Measurements from ENCODE around the gene CD40.

DNA sequence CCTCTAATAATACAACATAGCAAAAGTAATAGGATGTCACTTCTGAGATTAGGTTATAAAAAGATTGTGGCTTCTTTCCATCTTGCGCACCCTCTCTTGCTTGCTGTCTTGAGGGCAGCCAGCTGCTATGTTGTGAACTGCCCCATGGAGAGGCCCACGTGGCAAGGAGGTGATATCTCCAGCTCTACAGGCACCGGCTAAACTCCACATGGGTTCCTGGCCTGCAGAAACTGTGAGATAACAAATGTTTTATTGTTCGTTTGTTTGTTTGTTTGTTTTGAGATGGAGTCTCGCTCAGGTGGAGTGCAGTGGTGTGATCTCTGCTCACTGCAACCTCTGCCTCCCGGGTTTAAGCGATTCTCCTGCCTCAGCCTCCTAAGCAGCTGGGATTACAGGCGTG lies 38.0 kb downstream of the CD40 start:
- TF ChIP-seq, protein P1, sequence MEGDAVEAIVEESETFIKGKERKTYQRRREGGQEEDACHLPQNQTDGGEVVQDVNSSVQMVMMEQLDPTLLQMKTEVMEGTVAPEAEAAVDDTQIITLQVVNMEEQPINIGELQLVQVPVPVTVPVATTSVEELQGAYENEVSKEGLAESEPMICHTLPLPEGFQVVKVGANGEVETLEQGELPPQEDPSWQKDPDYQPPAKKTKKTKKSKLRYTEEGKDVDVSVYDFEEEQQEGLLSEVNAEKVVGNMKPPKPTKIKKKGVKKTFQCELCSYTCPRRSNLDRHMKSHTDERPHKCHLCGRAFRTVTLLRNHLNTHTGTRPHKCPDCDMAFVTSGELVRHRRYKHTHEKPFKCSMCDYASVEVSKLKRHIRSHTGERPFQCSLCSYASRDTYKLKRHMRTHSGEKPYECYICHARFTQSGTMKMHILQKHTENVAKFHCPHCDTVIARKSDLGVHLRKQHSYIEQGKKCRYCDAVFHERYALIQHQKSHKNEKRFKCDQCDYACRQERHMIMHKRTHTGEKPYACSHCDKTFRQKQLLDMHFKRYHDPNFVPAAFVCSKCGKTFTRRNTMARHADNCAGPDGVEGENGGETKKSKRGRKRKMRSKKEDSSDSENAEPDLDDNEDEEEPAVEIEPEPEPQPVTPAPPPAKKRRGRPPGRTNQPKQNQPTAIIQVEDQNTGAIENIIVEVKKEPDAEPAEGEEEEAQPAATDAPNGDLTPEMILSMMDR (IDR thresholded peaks at IDR 0.05): no peak
- no peak for TF ChIP-seq POLR2A (IDR thresholded peaks at IDR 0.05)
